HG02798 (cell line): ENCODE measurements around the gene BMP4.

Source experiments
- ATAC-seq: cut with Tn5 transposase; IDR thresholded peaks from one replicate; pipeline ENCODE4 v1.9.1; 2021; ENCODE audit warnings: mild to moderate bottlenecking; ENCODE audit not compliant: unreplicated experiment, poor library complexity

The BMP4 gene

GRCh38 chr14:53947452-53948204, 9.0 kb downstream of the BMP4 start:
- ATAC-seq: no peak

GRCh38 chr14:53947094-53947445, 9.6 kb downstream of the BMP4 start:
- no peak for ATAC-seq

GRCh38 chr14:53946404-53947093, 10.1 kb downstream of the BMP4 start:
- no peak for ATAC-seq

- no peak for ATAC-seq
These were observed 10.6 kb downstream of the BMP4 start for GRCh38 chr14:53946071-53946403.

- no peak for ATAC-seq
These were observed 12.9 kb downstream of the BMP4 start for GRCh38 chr14:53943751-53944083.

GRCh38 chr14:53942970-53943750, 13.5 kb downstream of the BMP4 start:
- ATAC-seq: no peak

GRCh38 chr14:53938136-53938837, 18.3 kb downstream of the BMP4 start:
- no peak for ATAC-seq

GRCh38 chr14:53934778-53935414, 21.7 kb downstream of the BMP4 start:
- no peak for ATAC-seq

- ATAC-seq: no peak
These were observed 23.7 kb downstream of the BMP4 start for GRCh38 chr14:53932966-53933365.

- ATAC-seq: no peak
These were observed 26.5 kb downstream of the BMP4 start for GRCh38 chr14:53929871-53930715.

GRCh38 chr14:53927171-53927570, 29.5 kb downstream of the BMP4 start:
- ATAC-seq: no peak

- no peak for ATAC-seq
These were observed 31.3 kb downstream of the BMP4 start for GRCh38 chr14:53925201-53925766.

GRCh38 chr14:53924753-53925152, 31.9 kb downstream of the BMP4 start:
- no peak for ATAC-seq

- no peak for ATAC-seq
These were observed 35.6 kb downstream of the BMP4 start for GRCh38 chr14:53921027-53921426.

GRCh38 chr14:53916239-53916638, 40.4 kb downstream of the BMP4 start:
- no peak for ATAC-seq

GRCh38 chr14:53915364-53916014, 41.1 kb downstream of the BMP4 start:
- ATAC-seq: no peak

- no peak for ATAC-seq
These were observed 44.6 kb downstream of the BMP4 start for GRCh38 chr14:53912021-53912420.

GRCh38 chr14:53908416-53908815, 48.2 kb downstream of the BMP4 start:
- no peak for ATAC-seq

- ATAC-seq: no peak
These were observed 54.3 kb downstream of the BMP4 start for GRCh38 chr14:53902307-53902706.
